Fibroblast of lung (primary cell): Measurements from ENCODE around the gene KCNE2.

Source experiments
- EZH2 ChIP-seq: IDR thresholded peaks from 2 replicates; pipeline ENCODE4 v1.5.1; 2012; ENCODE audit warnings: low read length, control low read depth, mild to moderate bottlenecking; ENCODE audit errors: missing control alignments
- TF ChIP-seq, protein P1 (sequence below), 2 donors: IDR thresholded peaks in 1 of 2; conservative IDR thresholded peaks in 1 of 2; 1 replicate in 1 of 2; 2 replicates in 1 of 2; pipeline ENCODE4 v1.5.1; 2011 to 2012; ENCODE audit warnings: low read length in 2 of 2, control low read depth in 1 of 2, inconsistent platforms in 1 of 2, low read depth in 1 of 2, mild to moderate bottlenecking in 1 of 2

DNA sequence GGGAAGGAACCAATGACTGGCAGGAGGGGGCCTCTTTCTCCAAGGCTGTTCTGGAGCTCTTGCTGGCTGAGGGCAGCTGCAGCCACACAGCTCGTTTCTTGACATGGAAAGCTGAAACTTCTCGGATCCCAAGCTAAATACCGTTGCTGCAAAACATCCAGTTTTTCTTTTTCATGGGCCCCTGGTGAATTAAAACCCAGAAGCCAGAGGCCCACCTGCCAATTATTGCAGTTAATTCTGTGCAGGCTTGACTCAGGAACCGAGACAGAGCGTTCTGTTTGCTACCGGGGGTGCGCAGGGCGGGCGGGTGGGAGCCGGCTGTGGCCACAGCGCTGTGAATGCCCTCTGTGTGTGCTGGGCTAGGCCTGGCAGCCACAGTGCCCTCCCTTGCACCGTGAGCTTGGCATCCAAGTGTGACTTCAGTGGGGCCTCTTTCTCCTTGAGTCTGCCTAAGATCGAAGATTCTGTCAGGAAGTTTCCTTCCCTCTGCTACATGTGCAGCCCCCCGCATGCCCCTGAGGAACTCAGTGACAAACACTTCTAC is 19.9 kb upstream of the KCNE2 start:
- TF ChIP-seq, protein P1, sequence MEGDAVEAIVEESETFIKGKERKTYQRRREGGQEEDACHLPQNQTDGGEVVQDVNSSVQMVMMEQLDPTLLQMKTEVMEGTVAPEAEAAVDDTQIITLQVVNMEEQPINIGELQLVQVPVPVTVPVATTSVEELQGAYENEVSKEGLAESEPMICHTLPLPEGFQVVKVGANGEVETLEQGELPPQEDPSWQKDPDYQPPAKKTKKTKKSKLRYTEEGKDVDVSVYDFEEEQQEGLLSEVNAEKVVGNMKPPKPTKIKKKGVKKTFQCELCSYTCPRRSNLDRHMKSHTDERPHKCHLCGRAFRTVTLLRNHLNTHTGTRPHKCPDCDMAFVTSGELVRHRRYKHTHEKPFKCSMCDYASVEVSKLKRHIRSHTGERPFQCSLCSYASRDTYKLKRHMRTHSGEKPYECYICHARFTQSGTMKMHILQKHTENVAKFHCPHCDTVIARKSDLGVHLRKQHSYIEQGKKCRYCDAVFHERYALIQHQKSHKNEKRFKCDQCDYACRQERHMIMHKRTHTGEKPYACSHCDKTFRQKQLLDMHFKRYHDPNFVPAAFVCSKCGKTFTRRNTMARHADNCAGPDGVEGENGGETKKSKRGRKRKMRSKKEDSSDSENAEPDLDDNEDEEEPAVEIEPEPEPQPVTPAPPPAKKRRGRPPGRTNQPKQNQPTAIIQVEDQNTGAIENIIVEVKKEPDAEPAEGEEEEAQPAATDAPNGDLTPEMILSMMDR (conservative IDR thresholded peaks at IDR 0.05 in 1 of 2, IDR thresholded peaks at IDR 0.05 in 1 of 2; ENCODE audit: low read depth in 1 of 2, low read length in 2 of 2): no peak
- no peak for TF ChIP-seq EZH2
